ENCODE data around the gene GJC2. TPM values are rescaled to one million over a fixed set of nuclear protein-coding genes. Genes with fewer than 3 reads are reported as not detected.

GJC2 gene
- polyA plus RNA-seq, 1 of the 3 experiments (the other 2 are of a cell fraction): 0.92 TPM

- TF ChIP-seq USF2 (IDR thresholded peaks at IDR 0.05; ENCODE audit: borderline replicate concordance, low read depth, low read length): no peak
- TF ChIP-seq POLR2AphosphoS5 (IDR thresholded peaks at IDR 0.05; ENCODE audit: low read depth, low read length): no peak
Observed at GRCh38 chr1:228148935-228149405, 760 bp upstream of the GJC2 start (continued).

- TF ChIP-seq MEF2A (IDR thresholded peaks at IDR 0.05; ENCODE audit: borderline replicate concordance, low read depth) (no peak), GABPA (IDR thresholded peaks at IDR 0.05; ENCODE audit: low read depth) (no peak), EZH2phosphoT487 (IDR thresholded peaks at IDR 0.05; ENCODE audit: borderline replicate concordance, low read depth) (no peak), POLR2AphosphoS5 (IDR thresholded peaks at IDR 0.05; ENCODE audit: low read depth, low read length) (no peak), RAD21 (IDR thresholded peaks at IDR 0.05; ENCODE audit: low read length) (no peak), RCOR1 (IDR thresholded peaks at IDR 0.05; ENCODE audit: low read length) (no peak)
- Histone ChIP-seq H3K4me2 (no peak overlapping the region), H3F3A (replicated peaks; ENCODE audit: insufficient read depth) (no peaks in the 10 kb centered on the region), H3K9ac (no peak overlapping the region), H4K20me1 (ENCODE audit: insufficient read depth) (peaks cover 26% of the 10 kb centered on the region), H3K9me2 (no peaks in the 10 kb centered on the region), H3K4me1 (ENCODE audit: control insufficient read depth in 1 of 2, insufficient read depth in 2 of 2, low read depth in 1 of 2, low read length in 1 of 2) (peaks cover 0 to 12% of the 10 kb centered on the region in 2 experiments; a peak in 1 of 4 replicates), H3K4me3 (ENCODE audit: low read depth in 2 of 2, low read length in 1 of 2) (no peak overlapping the region), H3K79me2 (ENCODE audit: insufficient read depth) (peaks cover 20% of the 10 kb centered on the region), H3K9me3 (no peaks in the 10 kb centered on the region), H2AFZ (ENCODE audit: low read depth) (no peak overlapping the region), H3K27me3 (ENCODE audit: insufficient read depth) (no peaks in the 10 kb centered on the region), H3K36me3 (replicated peaks in 1 of 2; ENCODE audit: control insufficient read depth in 1 of 2, insufficient read depth in 2 of 2, low read length in 1 of 2) (peaks cover 0 to 35% of the 10 kb centered on the region in 2 experiments), H3K27ac (ENCODE audit: low read depth in 2 of 2, low read length in 1 of 2) (peak overlapping the region in 1 of 2 experiments; percentile 4; a peak in 1 of 4 replicates)
- DNase-seq: peak; percentile 47
- CTCF ChIA-PET: interaction anchor here (2.8 kb wide), 1 partner anchor 15 kb away, joined by 17 read pairs; the partner anchor contains the start of gene IBA57
- 87% methylated on average over 3 of the region's 7 CpGs for WGBS (ENCODE audit: low lambda C conversion rate)
- POLR2A ChIA-PET: interaction anchor here (1.0 to 1.3 kb wide), 2 partner anchors 15 kb away, joined by 3 to 4 read pairs; partner anchors contain the start of gene IBA57
Observed at GRCh38 chr1:228150120-228150460, 360 bp downstream of the GJC2 start.

GRCh38 chr1:228150461-228151179 lies 890 bp downstream of the GJC2 start:
- Histone ChIP-seq H3K36me3 (replicated peaks in 1 of 2; ENCODE audit: control insufficient read depth in 1 of 2, insufficient read depth in 2 of 2, low read length in 1 of 2) (peaks cover 0 to 30% of the 10 kb centered on the region in 2 experiments), H3K4me2 (no peak overlapping the region), H3K4me1 (ENCODE audit: control insufficient read depth in 1 of 2, insufficient read depth in 2 of 2, low read depth in 1 of 2, low read length in 1 of 2) (peaks cover 0 to 12% of the 10 kb centered on the region in 2 experiments; a peak in 1 of 4 replicates), H3F3A (replicated peaks; ENCODE audit: insufficient read depth) (no peaks in the 10 kb centered on the region), H2AFZ (ENCODE audit: low read depth) (no peak overlapping the region), H3K9me2 (no peaks in the 10 kb centered on the region), H3K27me3 (ENCODE audit: insufficient read depth) (no peaks in the 10 kb centered on the region), H4K20me1 (ENCODE audit: insufficient read depth) (peaks cover 20% of the 10 kb centered on the region), H3K4me3 (ENCODE audit: low read depth in 2 of 2, low read length in 1 of 2) (no peak overlapping the region), H3K79me2 (ENCODE audit: insufficient read depth) (peaks cover 14% of the 10 kb centered on the region), H3K9me3 (no peaks in the 10 kb centered on the region), H3K9ac (no peak overlapping the region), H3K27ac (ENCODE audit: low read depth in 2 of 2, low read length in 1 of 2) (no peak overlapping the region; a peak in 1 of 4 replicates)
- ChIA-PET CTCF (interaction anchor here (2.8 kb wide), 1 partner anchor 15 kb away, joined by 17 read pairs; the partner anchor contains the start of gene IBA57), POLR2A (interaction anchor here (1.3 kb wide), 1 partner anchor 15 kb away, joined by 3 read pairs; the partner anchor contains the start of gene IBA57)
- peak; percentile 44 for DNase-seq
- 74% methylated on average over 3 of the region's 17 CpGs for WGBS (ENCODE audit: low lambda C conversion rate)
- no peak for TF ChIP-seq POLR2AphosphoS5 (IDR thresholded peaks at IDR 0.05; ENCODE audit: low read depth, low read length)
- no peak for TF ChIP-seq NFIC (IDR thresholded peaks at IDR 0.05; ENCODE audit: borderline replicate concordance)
- no peak for TF ChIP-seq TAF1 (IDR thresholded peaks at IDR 0.05; ENCODE audit: borderline replicate concordance, low read depth, low read length)
- no peak for TF ChIP-seq MEF2A (IDR thresholded peaks at IDR 0.05; ENCODE audit: borderline replicate concordance, low read depth)
- no peak for TF ChIP-seq GABPA (IDR thresholded peaks at IDR 0.05; ENCODE audit: low read depth)
- TF ChIP-seq NRF1 (IDR thresholded peaks at IDR 0.05; ENCODE audit: low read depth, low read length): no peak
- no peak for TF ChIP-seq ELF1 (IDR thresholded peaks at IDR 0.05)
- no peak for TF ChIP-seq IRF3 (IDR thresholded peaks at IDR 0.05; ENCODE audit: low read depth, low read length)
- no peak for TF ChIP-seq GATA2 (CRISPR knock-in tag; IDR thresholded peaks at IDR 0.05)
- no peak for TF ChIP-seq RXRA (IDR thresholded peaks at IDR 0.05; ENCODE audit: borderline replicate concordance, low read depth)
- no peak for TF ChIP-seq PBX3 (IDR thresholded peaks at IDR 0.05)
- no peak for TF ChIP-seq REST (IDR thresholded peaks at IDR 0.05; ENCODE audit: low read depth, low read length)
